GM12878 (cell line): ENCODE measurements around the gene ATP6V0A1.

Source experiments
- CHD2 ChIP-seq: IDR thresholded peaks from 2 replicates; pipeline ENCODE4 v1.6.1; 2011; ENCODE audit warnings: low read depth, low read length, improper control_type of control experiment, borderline replicate concordance
- CTCF ChIP-seq, 3 experiments: IDR thresholded peaks in 2 of 3; conservative IDR thresholded peaks in 1 of 3; 2 replicates each; pipeline ENCODE4 v1.5.1; 2011; ENCODE audit warnings: low read depth in 3 of 3, low read length in 3 of 3, mild to moderate bottlenecking in 3 of 3, control low read depth in 2 of 3, moderate library complexity in 2 of 3, inconsistent platforms in 1 of 3, mixed read lengths in 1 of 3; ENCODE audit not compliant: control insufficient read depth in 2 of 3, insufficient read depth in 1 of 3; ENCODE audit errors: extremely low read depth in 1 of 3
- EZH2 ChIP-seq: IDR thresholded peaks from 2 replicates; pipeline ENCODE4 v1.6.1; 2012; ENCODE audit warnings: low read depth, mild to moderate bottlenecking, control low read depth, inconsistent platforms, low read length, borderline replicate concordance; ENCODE audit not compliant: control insufficient read depth
- POU2F2 ChIP-seq: IDR thresholded peaks from 3 replicates; pipeline ENCODE4 v1.6.1; 2011; ENCODE audit warnings: low read depth, mild to moderate bottlenecking, low read length, borderline replicate concordance
- ZNF24 ChIP-seq: fragments of 450-650 bp; IDR thresholded peaks from 2 replicates; pipeline ENCODE4 v1.6.1; 2017; ENCODE audit warnings: antibody characterized with exemption, mild to moderate bottlenecking

- TF ChIP-seq POU2F2 (no peak), ZNF24 (no peak), CHD2 (no peak), EZH2 (no peak), CTCF (IDR thresholded peaks at IDR 0.05 in 2 of 3, conservative IDR thresholded peaks at IDR 0.05 in 1 of 3; ENCODE audit: control insufficient read depth in 2 of 3, extremely low read depth in 1 of 3, insufficient read depth in 1 of 3, low read depth in 3 of 3, low read length in 3 of 3) (no peak)
These were observed 54.1 kb downstream of the ATP6V0A1 start for GRCh38 chr17:42512733-42513251.
